NCI-H128 (cell line): ENCODE data around the gene PCDHGA1.
"Not testable (repeated sequence)": the region's sequence is repeated elsewhere in the genome, so short reads cannot be mapped to it uniquely, and the experiment has no call there.

Source experiments
- DNase-seq: peaks from one replicate; lab custom pipeline; 2025; ENCODE audit not compliant: unreplicated experiment; lab: John Stamatoyannopoulos, UW

The PCDHGA1 gene

GRCh38 chr5:141382469-141383294, 52.4 kb downstream of the PCDHGA1 start, which contains the start of gene PCDHGA7:
Gene PCDHGA7, plus strand, starts transcription at chr5:141382742. Its CDS starts 158 bp downstream, at chr5:141382900.
- DNase-seq, result no peak

- no peak for DNase-seq
These were observed 53.0 kb downstream of the PCDHGA1 start for GRCh38 chr5:141383345-141383744.

GRCh38 chr5:141384471-141385267, 54.4 kb downstream of the PCDHGA1 start:
- no peak for DNase-seq

- DNase-seq, result not testable (repeated sequence)
These were observed 57.4 kb downstream of the PCDHGA1 start, which contains the start of gene PCDHGB4 for GRCh38 chr5:141387557-141388311. Gene PCDHGB4, plus strand, starts transcription at chr5:141387698. Its CDS starts 187 bp downstream, at chr5:141387885.

GRCh38 chr5:141388661-141389060, 58.3 kb downstream of the PCDHGA1 start:
- DNase-seq, result no peak

- no peak for DNase-seq
These were observed 59.1 kb downstream of the PCDHGA1 start for GRCh38 chr5:141389153-141390042.

GRCh38 chr5:141392429-141393198, 62.3 kb downstream of the PCDHGA1 start, which contains the start of gene PCDHGA8:
Gene PCDHGA8, plus strand, starts transcription at chr5:141392633. Its CDS starts 181 bp downstream, at chr5:141392814.
- no peak for DNase-seq

GRCh38 chr5:141393267-141393666, 63.0 kb downstream of the PCDHGA1 start:
- DNase-seq, result no peak

- not testable (repeated sequence) for DNase-seq
These were observed 64.3 kb downstream of the PCDHGA1 start for GRCh38 chr5:141394401-141395187.

- DNase-seq, result not testable (repeated sequence)
These were observed 67.6 kb downstream of the PCDHGA1 start, which contains the start of gene PCDHGB5 for GRCh38 chr5:141397756-141398551. Gene PCDHGB5, plus strand, starts transcription at chr5:141397947. Its CDS starts 181 bp downstream, at chr5:141398128.

GRCh38 chr5:141398608-141399007, 68.3 kb downstream of the PCDHGA1 start:
- no peak for DNase-seq

GRCh38 chr5:141399555-141400258, 69.4 kb downstream of the PCDHGA1 start:
- no peak for DNase-seq

- no peak for DNase-seq
These were observed 72.4 kb downstream of the PCDHGA1 start, which contains the start of gene PCDHGA9 for GRCh38 chr5:141402553-141403243. Gene PCDHGA9, plus strand, starts transcription at chr5:141402778. Its CDS starts 175 bp downstream, at chr5:141402953.

GRCh38 chr5:141403387-141403786, 73.1 kb downstream of the PCDHGA1 start:
- DNase-seq, result no peak

GRCh38 chr5:141407790-141408505, 77.6 kb downstream of the PCDHGA1 start, which contains the start of gene PCDHGB6:
Gene PCDHGB6, plus strand, starts transcription at chr5:141408021. Its CDS starts 182 bp downstream, at chr5:141408203.
- DNase-seq, result not testable (repeated sequence)
